MCF 10A (cell line): ENCODE data around the gene CTH. TPM values are rescaled to one million over a fixed set of nuclear protein-coding genes. Genes with fewer than 3 reads are reported as not detected.
"Not testable (repeated sequence)": the region's sequence is repeated elsewhere in the genome, so short reads cannot be mapped to it uniquely, and the experiment has no call there.

Experiments used
- BruUV-seq: library from RNA; stranded (reverse); fragments of 400-500 nt; replicated peaks from 2 replicates; lab custom pipeline; 2021; lab: Mats Ljungman, UMichigan
- CTCF ChIA-PET: fragments of 300-600 bp; sonication (Branson Sonifier 250); formaldehyde crosslinking; extraction: SDS; loops from one replicate; lab custom pipeline; 2021; ENCODE audit warnings: antibody characterized with exemption, inconsistent platforms; lab: Yijun Ruan, JAX
- POLR2A ChIA-PET: fragments of 300-600, 350-650 bp; sonication (Branson Sonifier 250); formaldehyde crosslinking; extraction: SDS; loops from one replicate; lab custom pipeline; 2020; ENCODE audit warnings: antibody characterized with exemption, inconsistent platforms; lab: Yijun Ruan, JAX
- DNase-seq: peaks from one replicate; pipeline ENCODE4 v3.0.0-alpha.2; 2018; ENCODE audit not compliant: unreplicated experiment
- H3K27ac Mint-ChIP-seq: one replicate; pipeline ENCODE4 v1.8.0; 2022; ENCODE audit warnings: mild to moderate bottlenecking, low read depth, mixed read lengths; ENCODE audit not compliant: unreplicated experiment
- H3K27me3 Mint-ChIP-seq: one replicate; pipeline ENCODE4 v1.8.0; 2022; ENCODE audit warnings: mixed read lengths; ENCODE audit not compliant: insufficient read depth, unreplicated experiment
- H3K36me3 Mint-ChIP-seq: one replicate; pipeline ENCODE4 v1.8.0; 2022; ENCODE audit warnings: mild to moderate bottlenecking, moderate library complexity, mixed read lengths; ENCODE audit not compliant: insufficient read depth, unreplicated experiment
- H3K4me1 Mint-ChIP-seq: one replicate; pipeline ENCODE4 v1.8.0; 2022; ENCODE audit warnings: mixed read lengths; ENCODE audit not compliant: insufficient read depth, unreplicated experiment
- H3K4me3 Mint-ChIP-seq: one replicate; pipeline ENCODE4 v1.8.0; 2022; ENCODE audit warnings: mild to moderate bottlenecking, moderate library complexity, mixed read lengths; ENCODE audit not compliant: unreplicated experiment
- H3K9me3 Mint-ChIP-seq: one replicate; pipeline ENCODE4 v1.8.0; 2022; ENCODE audit warnings: mixed read lengths; ENCODE audit not compliant: unreplicated experiment
- CTCF ChIP-seq: fragments of 200-600 bp; IDR thresholded peaks from one replicate; pipeline ENCODE4 v1.8.0; 2022; ENCODE audit warnings: antibody characterized with exemption, mild to moderate bottlenecking; ENCODE audit not compliant: unreplicated experiment
- intact Hi-C: fragments of 100-400 bp; cut with micrococcal nuclease; formaldehyde crosslinking; loops from 2 replicates; pipeline ENCODE4 v1.14.1; 2022
- total RNA-seq: library from RNA; stranded (reverse); gene quantifications from 2 replicates; pipeline ENCODE4 v1.2.3, GENCODE V29; 2022

The CTH gene
- total RNA-seq, 1 experiment from 2014 or later, result 3.4 TPM

- Mint-ChIP-seq H3K27me3 (peaks cover 18% of the 10 kb centered on the region), H3K9me3 (no peaks in the 10 kb centered on the region), H3K36me3 (no peaks in the 10 kb centered on the region), H3K27ac (no peak overlapping the region), H3K4me1 (no peaks in the 10 kb centered on the region), H3K4me3 (no peak overlapping the region)
- TF ChIP-seq CTCF, result no peak
- no peak for DNase-seq
- CTCF ChIA-PET, result no interaction called here
- intact Hi-C loops, result no loop called here
- POLR2A ChIA-PET, result no interaction called here
- no TSS peak for BruUV-seq
These were observed 64.0 kb downstream of the CTH start for GRCh38 chr1:70475023-70475422.

GRCh38 chr1:70477090-70477489 is 66.0 kb downstream of the CTH start:
- no peak for DNase-seq
- Mint-ChIP-seq H3K4me3 (no peak overlapping the region), H3K27ac (no peak overlapping the region), H3K9me3 (no peaks in the 10 kb centered on the region), H3K4me1 (no peaks in the 10 kb centered on the region), H3K36me3 (no peaks in the 10 kb centered on the region), H3K27me3 (no peaks in the 10 kb centered on the region)
- BruUV-seq, result no TSS peak
- no peak for TF ChIP-seq CTCF
- ChIA-PET CTCF (interaction anchor here (0.6 kb wide), 1 partner anchor 63 kb away, joined by 5 read pairs; no protein-coding TSS in a partner anchor), POLR2A (no interaction called here)
- intact Hi-C loops, result no loop called here

GRCh38 chr1:70477905-70478304 is 66.8 kb downstream of the CTH start:
- BruUV-seq, H3K36me3 Mint-ChIP-seq, CTCF ChIA-PET, H3K27me3 Mint-ChIP-seq, H3K27ac Mint-ChIP-seq, H3K9me3 Mint-ChIP-seq, intact Hi-C loops, DNase-seq, H3K4me1 Mint-ChIP-seq, POLR2A ChIA-PET, H3K4me3 Mint-ChIP-seq: not testable (repeated sequence)

- DNase-seq, result no peak
- Mint-ChIP-seq H3K27me3 (no peaks in the 10 kb centered on the region), H3K36me3 (no peaks in the 10 kb centered on the region), H3K4me3 (no peak overlapping the region), H3K27ac (no peak overlapping the region), H3K4me1 (peaks cover 8% of the 10 kb centered on the region), H3K9me3 (no peaks in the 10 kb centered on the region)
- CTCF ChIA-PET, result interaction anchor here (0.7 kb wide), 1 partner anchor 124 kb away, joined by 3 read pairs; no protein-coding TSS in a partner anchor
- BruUV-seq, result no TSS peak
- no peak for TF ChIP-seq CTCF
- intact Hi-C loops, result no loop called here
- POLR2A ChIA-PET, result no interaction called here
These were observed 72.3 kb downstream of the CTH start for GRCh38 chr1:70483342-70483741.

GRCh38 chr1:70485624-70486023 is 74.6 kb downstream of the CTH start:
- Mint-ChIP-seq H3K4me1 (peaks cover 8% of the 10 kb centered on the region), H3K27me3 (peaks cover 2% of the 10 kb centered on the region), H3K27ac (no peak overlapping the region), H3K36me3 (no peaks in the 10 kb centered on the region), H3K9me3 (no peaks in the 10 kb centered on the region), H3K4me3 (no peak overlapping the region)
- TF ChIP-seq CTCF, result no peak
- ChIA-PET CTCF (interaction anchor here (0.7 kb wide), 1 partner anchor 450 kb away, joined by 3 read pairs; no protein-coding TSS in a partner anchor), POLR2A (no interaction called here)
- intact Hi-C loops, result loop anchor here (5.0 kb wide), 1 partner anchor 448 kb away; no protein-coding TSS in a partner anchor
- no TSS peak for BruUV-seq
- DNase-seq, result no peak
